HFFc6 (cell line): ENCODE measurements around the gene GPR146. TPM values are rescaled to one million over a fixed set of nuclear protein-coding genes. Genes with fewer than 3 reads are reported as not detected.

Experiments
- DNase-seq: peaks from one replicate; pipeline ENCODE4 v3.0.0-alpha.2; 2018
- H3K27ac Mint-ChIP-seq: 2 replicates; pipeline ENCODE4 v1.8.0; 2020; ENCODE audit warnings: mild to moderate bottlenecking, mixed read lengths
- H3K27me3 Mint-ChIP-seq: 2 replicates; pipeline ENCODE4 v1.8.0; 2021; ENCODE audit warnings: mild to moderate bottlenecking, moderate library complexity, mixed read lengths; ENCODE audit not compliant: insufficient read depth
- H3K36me3 Mint-ChIP-seq: 2 replicates; pipeline ENCODE4 v1.8.0; 2021; ENCODE audit warnings: low read depth, mixed read lengths
- H3K4me1 Mint-ChIP-seq: 2 replicates; pipeline ENCODE4 v1.8.0; 2020; ENCODE audit warnings: low read depth, mixed read lengths
- H3K4me3 Mint-ChIP-seq: 2 replicates; pipeline ENCODE4 v1.8.0; 2020; ENCODE audit warnings: mild to moderate bottlenecking, moderate library complexity, mixed read lengths
- H3K9me3 Mint-ChIP-seq: 2 replicates; pipeline ENCODE4 v1.8.0; 2020; ENCODE audit warnings: mild to moderate bottlenecking, mixed read lengths
- CTCF ChIP-seq: fragments of 200-600 bp; sonication (generic); IDR thresholded peaks from 2 replicates; pipeline ENCODE4 v1.5.0; 2021; ENCODE audit warnings: antibody characterized with exemption, mild to moderate bottlenecking
- total RNA-seq, 6 experiments: library from RNA; stranded (reverse); fragmentation: NEBNext Ultra II Directional; extraction: Animal tissue kit (Norgen Biotek cat#: 25700); gene quantifications; 2 replicates in 1 of 6; 3 replicates in 5 of 6; pipeline ENCODE4 v1.2.3, GENCODE V29; 2021

Gene GPR146
- total RNA-seq, 6 experiments from 2014 or later, result 0.26 to 0.92 (median 0.52) TPM

GRCh38 chr7:1078519-1078918 lies 34.2 kb downstream of the GPR146 start:
- H3K4me1 Mint-ChIP-seq, result peaks cover 11% of the 10 kb centered on the region
- no peaks in the 10 kb centered on the region for H3K9me3 Mint-ChIP-seq
- no peaks in the 10 kb centered on the region for H3K36me3 Mint-ChIP-seq
- no peak for DNase-seq
- H3K27ac Mint-ChIP-seq, result no peak overlapping the region
- H3K27me3 Mint-ChIP-seq, result peaks cover 6% of the 10 kb centered on the region
- TF ChIP-seq CTCF, result no peak
- no peak overlapping the region for H3K4me3 Mint-ChIP-seq

- Mint-ChIP-seq H3K4me3 (no peak overlapping the region), H3K36me3 (no peaks in the 10 kb centered on the region), H3K27me3 (peaks cover 6% of the 10 kb centered on the region), H3K27ac (no peak overlapping the region), H3K9me3 (no peaks in the 10 kb centered on the region), H3K4me1 (peaks cover 11% of the 10 kb centered on the region)
- DNase-seq, result no peak
- no peak for TF ChIP-seq CTCF
Observed at GRCh38 chr7:1078985-1079384, 34.6 kb downstream of the GPR146 start.

- TF ChIP-seq CTCF, result no peak
- no peak overlapping the region for H3K27ac Mint-ChIP-seq
- peaks cover 6% of the 10 kb centered on the region for H3K27me3 Mint-ChIP-seq
- H3K36me3 Mint-ChIP-seq, result no peaks in the 10 kb centered on the region
- H3K9me3 Mint-ChIP-seq, result no peaks in the 10 kb centered on the region
- no peak for DNase-seq
- no peak overlapping the region for H3K4me3 Mint-ChIP-seq
- peaks cover 11% of the 10 kb centered on the region for H3K4me1 Mint-ChIP-seq
Observed at GRCh38 chr7:1079546-1079945, 35.2 kb downstream of the GPR146 start.

- peaks cover 6% of the 10 kb centered on the region for H3K27me3 Mint-ChIP-seq
- TF ChIP-seq CTCF, result no peak
- H3K4me3 Mint-ChIP-seq, result no peak overlapping the region
- no peaks in the 10 kb centered on the region for H3K9me3 Mint-ChIP-seq
- no peak for DNase-seq
- H3K36me3 Mint-ChIP-seq, result no peaks in the 10 kb centered on the region
- H3K4me1 Mint-ChIP-seq, result peaks cover 11% of the 10 kb centered on the region
- no peak overlapping the region for H3K27ac Mint-ChIP-seq
Observed at GRCh38 chr7:1080252-1080920, 36.0 kb downstream of the GPR146 start.

GRCh38 chr7:1080921-1081255 lies 36.5 kb downstream of the GPR146 start:
- Mint-ChIP-seq H3K27ac (no peak overlapping the region), H3K9me3 (no peaks in the 10 kb centered on the region), H3K27me3 (peaks cover 3% of the 10 kb centered on the region), H3K4me1 (peaks cover 14% of the 10 kb centered on the region), H3K36me3 (no peaks in the 10 kb centered on the region), H3K4me3 (no peak overlapping the region)
- no peak for TF ChIP-seq CTCF
- DNase-seq, result no peak

- no peak overlapping the region for H3K27ac Mint-ChIP-seq
- no peak for DNase-seq
- no peaks in the 10 kb centered on the region for H3K9me3 Mint-ChIP-seq
- H3K4me1 Mint-ChIP-seq, result peaks cover 18% of the 10 kb centered on the region
- no peaks in the 10 kb centered on the region for H3K36me3 Mint-ChIP-seq
- no peak overlapping the region for H3K4me3 Mint-ChIP-seq
- TF ChIP-seq CTCF, result no peak
- H3K27me3 Mint-ChIP-seq, result peaks cover 3% of the 10 kb centered on the region
Observed at GRCh38 chr7:1081336-1081735, 37.0 kb downstream of the GPR146 start.
